GM18502 (cell line): ENCODE data around the gene ZNF598.
"Not testable (repeated sequence)": the region's sequence is repeated elsewhere in the genome, so short reads cannot be mapped to it uniquely, and the experiment has no call there.

ENCODE experiments used
- ATAC-seq: cut with Tn5 transposase; IDR thresholded peaks from one replicate; pipeline ENCODE4 v1.9.1; 2021; ENCODE audit warnings: mild to moderate bottlenecking; ENCODE audit not compliant: unreplicated experiment, poor library complexity

ZNF598 gene

DNA sequence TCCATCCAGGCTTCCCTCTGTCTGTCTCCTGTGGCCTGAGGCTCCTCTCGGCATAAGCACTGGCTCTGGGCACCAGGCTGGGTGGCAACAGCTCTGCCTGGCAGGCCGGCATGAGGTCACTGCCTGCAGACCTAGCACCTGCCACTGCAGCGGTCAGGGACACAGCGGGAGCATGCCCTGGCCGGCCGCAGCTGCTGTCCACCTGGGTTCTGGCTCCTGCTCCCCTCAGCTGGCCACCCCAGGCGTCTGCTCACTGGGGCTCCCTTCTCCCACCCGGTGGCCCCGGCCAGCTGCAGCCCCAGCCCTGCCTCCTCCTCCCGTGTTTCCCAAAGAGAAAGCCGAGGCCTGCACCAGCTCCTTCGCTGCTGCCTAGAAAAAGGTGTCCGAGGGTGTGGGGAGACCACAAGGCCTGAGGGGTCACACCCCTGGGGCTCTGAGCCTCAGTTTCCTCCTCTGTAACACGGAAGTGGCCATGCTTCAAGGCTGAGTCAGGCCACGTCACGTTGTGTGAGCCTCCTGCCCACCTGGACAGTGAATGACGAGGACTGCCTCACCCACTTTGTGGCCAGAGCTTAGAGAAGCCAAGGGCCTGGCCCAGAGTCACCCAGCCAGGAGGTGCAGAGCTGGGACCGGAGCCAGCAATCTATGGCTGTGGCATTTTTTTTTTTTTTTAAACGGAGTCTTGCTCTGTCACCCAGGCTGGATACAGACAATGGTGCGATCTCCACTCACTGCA is 31.3 kb upstream of the ZNF598 start:
- ATAC-seq = no peak

DNA sequence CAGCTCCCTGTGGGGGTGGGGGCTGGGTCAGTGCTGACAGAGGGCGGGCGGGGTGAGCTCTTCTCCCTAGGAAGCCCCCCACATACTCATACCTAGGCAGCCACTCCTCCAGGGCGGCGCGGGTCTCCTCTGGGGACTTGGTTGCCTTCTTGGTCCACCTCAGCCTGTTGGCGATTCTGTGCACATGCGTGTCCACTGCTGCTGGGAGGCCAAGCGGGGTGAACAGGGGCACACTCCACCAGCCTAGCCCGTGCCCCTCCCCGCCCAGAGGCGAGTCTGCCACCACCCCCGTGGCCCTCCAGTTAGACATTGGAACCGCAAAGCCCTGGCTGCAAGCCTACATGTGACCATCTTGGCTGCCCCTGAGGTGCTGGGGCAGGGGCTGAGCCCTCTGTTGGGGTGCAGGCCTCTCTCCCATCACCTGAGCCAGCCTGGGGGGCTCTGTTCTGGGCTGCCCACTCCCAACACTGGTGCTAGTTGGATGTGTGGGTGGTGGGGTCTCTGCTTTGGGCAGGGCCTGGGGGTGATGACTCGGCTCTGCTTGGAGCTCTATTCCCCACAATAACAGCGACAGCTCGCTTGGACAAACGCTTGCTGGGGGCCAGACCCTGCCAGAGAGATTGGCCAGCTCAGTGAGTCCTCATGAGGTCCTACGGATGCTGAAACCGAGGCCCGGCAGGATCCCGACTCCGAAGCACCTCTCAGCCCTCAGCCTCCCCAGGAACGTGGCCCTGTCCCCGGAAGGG is 30.6 kb upstream of the ZNF598 start:
- no peak for ATAC-seq

DNA sequence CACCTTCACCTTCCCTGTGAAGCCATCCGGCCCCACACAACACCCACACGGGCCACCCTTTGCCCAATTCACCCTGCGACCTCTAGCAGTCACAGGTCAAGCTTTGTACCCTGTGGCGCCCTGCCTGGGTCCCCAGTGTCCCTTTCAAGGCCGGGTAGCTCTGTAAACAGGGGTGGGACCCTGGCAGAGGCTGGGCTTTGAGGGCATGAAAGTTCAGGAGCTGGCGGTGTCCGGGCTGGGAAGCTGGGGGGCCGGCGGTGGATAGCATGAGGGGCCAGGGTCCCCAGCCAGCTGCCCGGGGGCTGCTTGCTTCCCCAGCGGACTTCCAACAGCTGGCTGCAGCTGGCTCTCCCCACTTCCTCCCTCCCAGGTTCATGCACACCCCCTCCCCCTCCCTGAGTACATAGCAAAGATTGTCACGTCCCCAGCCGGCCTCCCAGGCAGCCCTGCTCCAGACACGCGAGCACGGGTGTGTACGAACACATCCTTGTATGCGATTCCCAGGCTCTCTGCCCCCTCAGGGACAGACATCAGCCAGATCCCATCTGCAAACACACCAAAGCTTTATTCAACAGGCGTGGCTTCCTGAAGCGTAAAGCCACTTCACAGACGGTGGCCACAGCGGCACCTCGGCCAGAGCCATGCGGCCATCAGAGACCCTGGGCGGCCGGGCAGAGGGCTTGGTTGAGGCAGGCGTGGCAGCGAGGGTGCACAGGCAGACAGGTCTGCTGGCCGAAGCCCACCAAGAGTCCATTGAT is 29.8 kb upstream of the ZNF598 start:
- no peak for ATAC-seq

DNA sequence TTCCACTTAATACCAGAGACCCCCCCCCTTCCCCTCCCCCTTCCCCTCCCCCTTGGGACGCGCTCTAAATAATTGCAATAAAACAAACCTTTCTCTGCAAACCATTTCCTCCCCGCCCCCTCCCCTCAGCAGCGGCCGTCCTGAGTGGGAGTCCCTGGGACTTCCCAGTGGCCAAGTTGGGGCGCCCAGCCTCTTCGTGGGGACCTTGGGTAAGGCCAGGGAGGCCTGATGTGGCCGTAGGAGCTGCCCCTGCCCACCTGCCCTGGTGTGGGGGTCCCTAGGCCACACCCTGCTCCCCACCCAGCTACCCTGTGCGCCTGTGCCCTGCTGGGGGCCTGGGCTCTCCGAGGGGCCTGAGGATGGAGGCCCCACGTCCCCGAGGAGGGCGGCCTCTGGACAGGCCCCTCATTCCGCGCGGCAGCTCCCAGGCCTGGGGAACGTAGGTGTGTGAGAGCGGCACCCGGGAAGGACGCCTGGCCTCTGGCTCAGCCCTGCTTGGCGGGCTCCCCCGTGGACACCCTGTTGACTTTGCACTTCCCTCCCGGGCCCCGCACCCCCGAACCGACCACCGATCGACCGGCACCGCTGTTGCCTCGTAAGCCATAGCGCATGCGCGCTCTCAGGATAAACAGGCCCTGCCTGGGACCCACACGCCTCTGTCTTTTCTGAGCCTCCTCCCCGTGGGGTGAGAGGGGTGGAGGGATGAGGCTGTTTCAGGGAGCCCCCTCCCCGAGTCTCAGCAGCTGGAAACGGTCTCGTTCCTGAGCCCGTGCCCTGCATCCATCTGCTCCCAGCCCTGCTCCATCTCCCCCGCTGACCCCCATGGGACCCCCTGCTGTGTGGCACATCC is 29.0 kb upstream of the ZNF598 start:
- ATAC-seq = no peak

DNA sequence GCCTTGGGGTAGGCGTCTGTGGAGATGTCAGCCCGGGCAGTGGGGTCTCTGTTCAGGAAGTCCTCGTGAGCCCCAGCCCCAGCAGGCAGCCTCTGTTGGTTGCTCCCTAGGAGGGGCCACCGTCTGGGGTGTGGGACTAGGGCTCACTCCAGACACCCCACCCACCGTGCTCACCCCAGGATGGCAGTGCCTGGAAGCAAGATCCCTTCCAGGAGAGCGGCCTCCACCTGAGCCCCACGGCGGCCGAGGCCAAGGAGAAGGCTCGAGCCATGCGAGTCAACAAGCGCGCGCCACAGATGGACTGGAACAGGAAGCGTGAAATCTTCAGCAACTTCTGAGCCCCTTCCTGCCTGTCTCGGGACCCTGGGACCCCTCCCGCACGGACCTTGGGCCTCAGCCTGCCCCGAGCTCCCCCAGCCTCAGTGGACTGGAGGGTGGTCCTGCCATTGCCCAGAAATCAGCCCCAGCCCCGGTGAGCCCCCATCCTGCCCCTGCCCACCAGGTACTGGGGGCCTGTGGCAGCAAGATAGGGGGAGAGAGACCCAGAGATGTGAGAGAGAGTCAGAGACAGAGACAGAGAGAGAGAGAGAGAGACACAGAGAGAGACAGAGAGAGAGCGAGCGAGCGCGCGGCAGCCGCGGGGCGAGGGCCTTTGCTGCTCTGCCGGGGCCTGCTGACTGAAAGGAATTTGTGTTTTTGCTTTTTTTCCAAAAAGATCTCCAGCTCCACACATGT is 28.2 kb upstream of the ZNF598 start:
- no peak for ATAC-seq

DNA sequence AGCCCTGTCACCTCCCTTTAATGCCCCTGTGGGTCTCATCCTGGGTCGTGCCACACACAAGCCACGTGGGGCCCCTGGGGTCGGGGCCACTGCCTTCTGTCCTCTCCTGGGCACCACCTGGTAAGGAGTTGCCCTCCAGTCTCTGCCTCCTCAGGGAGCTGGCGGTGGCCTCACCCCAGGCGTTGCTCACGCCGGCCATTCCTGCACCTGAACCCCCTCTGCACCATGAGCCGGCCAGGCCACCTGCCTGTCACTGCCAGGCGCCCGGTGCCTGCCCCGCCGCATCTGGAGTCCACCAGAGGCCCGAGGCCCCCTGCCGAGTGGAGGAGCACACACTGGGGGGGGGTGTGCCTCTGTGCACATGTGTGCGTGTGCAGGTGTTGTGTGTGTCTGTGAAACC is 27.5 kb upstream of the ZNF598 start:
- ATAC-seq = no peak

DNA sequence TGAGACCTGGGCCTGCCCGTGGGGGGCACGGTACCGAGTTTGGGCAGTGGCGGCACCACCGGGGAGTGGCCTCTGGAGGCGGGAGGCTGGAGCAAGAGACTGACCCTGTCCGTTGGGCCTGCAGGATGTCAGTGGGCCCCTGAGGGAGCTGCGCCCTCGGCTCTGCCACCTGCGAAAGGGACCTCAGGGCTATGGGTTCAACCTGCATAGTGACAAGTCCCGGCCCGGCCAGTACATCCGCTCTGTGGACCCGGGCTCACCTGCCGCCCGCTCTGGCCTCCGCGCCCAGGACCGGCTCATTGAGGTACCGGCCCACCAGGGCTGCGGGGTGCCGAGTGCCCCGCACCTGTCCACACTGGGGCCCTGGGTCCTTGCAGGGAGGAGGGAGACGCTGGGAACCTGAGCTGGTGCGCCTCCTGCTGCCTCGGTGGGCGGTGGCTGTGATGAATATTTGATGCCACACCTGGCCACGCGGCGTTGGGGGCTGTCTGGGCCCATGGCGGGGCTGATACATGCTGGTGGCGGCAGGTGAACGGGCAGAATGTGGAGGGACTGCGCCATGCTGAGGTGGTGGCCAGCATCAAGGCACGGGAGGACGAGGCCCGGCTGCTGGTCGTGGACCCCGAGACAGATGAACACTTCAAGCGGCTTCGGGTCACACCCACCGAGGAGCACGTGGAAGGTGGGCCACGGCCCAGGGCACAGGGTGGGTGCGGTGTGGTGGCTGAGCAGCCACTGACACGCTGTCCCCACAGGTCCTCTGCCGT is 26.8 kb upstream of the ZNF598 start:
- no peak for ATAC-seq

DNA sequence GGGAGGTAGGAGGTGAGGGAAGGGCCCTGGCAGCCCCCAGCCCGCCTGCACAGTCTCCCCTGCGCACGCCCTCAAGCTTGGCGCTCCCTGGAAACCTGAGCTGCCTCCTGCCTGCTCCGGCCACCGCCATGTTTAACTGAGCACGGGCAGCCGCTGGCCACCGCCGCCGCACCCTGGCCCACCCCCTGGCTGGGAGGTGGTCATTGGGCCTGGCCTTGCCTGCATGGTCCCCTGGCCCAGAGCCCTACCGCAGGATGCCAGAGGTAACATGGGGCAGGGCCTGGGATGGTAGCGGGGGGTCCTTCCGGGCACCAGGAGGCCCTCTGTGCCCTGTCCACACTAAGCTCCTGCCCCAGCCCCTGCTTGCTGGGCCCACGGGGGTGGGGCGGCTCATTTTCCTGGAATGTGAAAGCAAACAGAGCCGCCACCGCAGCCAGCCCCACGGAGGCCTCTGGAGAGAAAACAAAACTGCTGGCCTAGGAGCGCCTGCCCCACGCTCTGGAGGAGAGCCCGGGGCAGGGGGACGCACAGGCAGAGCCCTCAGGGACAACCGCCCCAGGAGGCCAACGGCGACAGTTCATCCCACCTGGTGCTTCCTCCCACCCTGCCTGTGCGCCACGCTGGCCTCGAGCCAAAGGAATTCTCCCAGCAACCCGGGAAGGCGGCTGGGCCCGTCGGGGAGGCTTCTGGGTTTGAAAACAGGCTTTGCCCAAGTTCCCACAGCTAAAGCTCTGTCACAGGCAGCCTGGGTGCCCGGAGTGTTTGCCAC is 26.0 kb upstream of the ZNF598 start:
- no peak for ATAC-seq

DNA sequence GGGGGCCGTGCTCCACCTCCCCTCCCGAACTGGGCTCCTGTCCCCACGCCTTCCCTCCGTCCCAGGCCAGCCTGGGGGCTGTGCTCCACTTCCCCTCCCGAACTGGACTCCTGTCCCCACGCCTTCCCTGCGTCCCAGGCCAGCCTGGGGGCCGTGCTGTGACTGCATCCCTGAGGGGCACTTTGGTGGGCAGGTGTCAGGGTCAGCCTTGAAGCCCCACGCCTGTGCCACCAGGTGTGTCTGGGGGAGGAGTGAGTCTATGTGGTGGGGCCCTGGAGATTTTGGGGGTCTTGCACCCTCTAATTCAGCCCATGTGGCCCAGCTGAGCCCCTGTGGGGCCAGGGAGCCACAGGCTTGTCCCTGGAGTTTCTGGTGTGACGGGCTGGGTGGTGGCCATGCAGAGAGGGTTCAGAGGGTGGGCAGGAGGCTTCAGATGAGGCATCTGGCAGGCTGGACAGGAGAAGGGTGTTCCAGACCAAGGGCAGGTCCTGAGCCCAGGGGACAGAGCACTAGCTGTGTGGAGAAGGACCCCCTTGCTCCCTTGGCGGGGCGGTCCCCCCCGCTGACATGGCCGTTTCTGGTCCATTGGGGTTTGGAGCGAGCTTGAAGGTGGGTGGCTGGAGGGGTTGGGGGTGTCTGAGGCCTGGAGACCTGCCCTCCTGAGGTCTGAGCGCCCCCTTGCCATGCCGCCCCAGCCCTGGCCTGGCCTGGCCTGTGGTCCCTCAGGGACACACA is 25.2 kb upstream of the ZNF598 start:
- ATAC-seq = no peak

DNA sequence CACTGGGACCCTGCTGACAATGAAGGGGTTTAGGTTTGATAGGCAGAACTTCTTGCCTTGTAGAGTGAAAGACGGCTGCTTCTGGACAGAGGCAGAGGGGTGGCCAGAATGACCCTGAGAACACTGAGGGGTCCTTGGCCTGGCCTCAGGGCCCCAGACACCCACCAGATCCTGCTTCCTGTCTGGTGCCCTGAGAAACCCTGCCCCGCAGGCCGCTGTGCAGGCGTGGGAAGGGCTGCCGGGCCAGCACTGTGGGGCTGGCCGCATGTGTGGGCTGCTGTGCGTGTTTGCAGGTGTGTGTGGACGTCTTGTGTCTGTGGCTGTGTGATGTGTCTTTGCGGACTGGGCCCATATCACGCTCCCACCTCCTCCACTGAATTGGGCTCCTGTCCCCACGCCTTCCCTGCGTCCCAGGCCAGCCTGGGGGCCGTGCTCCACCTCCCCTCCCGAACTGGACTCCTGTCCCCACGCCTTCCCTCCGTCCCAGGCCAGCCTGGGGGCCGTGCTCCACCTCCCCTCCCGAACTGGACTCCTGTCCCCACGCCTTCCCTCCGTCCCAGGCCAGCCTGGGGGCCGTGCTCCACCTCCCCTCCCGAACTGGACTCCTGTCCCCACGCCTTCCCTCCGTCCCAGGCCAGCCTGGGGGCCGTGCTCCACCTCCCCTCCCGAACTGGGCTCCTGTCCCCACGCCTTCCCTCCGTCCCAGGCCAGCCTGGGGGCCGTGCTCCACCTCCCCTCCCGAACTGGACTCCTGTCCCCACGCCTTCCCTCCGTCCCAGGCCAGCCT is 24.5 kb upstream of the ZNF598 start:
- not testable (repeated sequence) for ATAC-seq

DNA sequence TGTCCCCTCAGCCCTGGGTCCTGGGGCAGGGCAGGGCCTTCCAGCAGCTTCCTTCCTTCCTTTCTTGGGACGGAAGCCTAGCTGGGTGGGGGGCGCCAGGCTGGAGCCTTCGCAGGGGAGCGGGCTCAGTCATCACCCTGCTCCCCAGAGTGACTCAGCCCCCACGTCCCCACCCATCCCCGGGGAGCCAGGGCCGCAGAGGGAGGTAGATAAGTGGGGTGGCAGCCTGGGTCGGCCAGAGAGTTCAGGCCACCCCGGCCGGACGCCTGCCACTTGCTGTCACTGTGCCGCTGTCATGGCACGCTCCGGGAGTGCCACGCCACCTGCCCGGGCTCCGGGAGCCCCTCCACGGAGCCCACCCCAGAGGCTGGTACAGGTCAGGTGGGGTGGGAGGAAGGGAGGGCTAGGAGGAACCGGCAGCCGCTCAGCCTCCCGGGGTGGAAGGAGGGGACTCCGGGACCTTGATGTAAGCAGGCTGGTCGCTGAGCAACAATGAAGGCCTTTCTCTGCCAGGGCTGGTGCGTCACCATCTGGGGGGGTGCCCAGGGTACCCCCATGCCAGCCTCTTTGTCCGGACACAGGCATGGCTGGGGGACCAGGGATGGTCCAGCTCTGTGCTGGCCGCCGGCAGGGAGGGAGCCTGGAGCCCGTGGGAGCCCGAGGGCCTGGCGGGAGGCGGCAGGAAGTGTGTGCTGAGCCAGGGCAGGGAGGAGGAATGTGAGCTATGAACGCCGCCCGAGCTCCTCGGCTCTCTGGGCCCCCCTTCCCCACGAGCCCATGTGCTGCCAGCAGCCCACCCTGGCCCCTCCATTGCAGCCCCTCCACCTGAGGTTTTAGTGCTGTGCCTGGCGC is 23.7 kb upstream of the ZNF598 start:
- no peak for ATAC-seq

DNA sequence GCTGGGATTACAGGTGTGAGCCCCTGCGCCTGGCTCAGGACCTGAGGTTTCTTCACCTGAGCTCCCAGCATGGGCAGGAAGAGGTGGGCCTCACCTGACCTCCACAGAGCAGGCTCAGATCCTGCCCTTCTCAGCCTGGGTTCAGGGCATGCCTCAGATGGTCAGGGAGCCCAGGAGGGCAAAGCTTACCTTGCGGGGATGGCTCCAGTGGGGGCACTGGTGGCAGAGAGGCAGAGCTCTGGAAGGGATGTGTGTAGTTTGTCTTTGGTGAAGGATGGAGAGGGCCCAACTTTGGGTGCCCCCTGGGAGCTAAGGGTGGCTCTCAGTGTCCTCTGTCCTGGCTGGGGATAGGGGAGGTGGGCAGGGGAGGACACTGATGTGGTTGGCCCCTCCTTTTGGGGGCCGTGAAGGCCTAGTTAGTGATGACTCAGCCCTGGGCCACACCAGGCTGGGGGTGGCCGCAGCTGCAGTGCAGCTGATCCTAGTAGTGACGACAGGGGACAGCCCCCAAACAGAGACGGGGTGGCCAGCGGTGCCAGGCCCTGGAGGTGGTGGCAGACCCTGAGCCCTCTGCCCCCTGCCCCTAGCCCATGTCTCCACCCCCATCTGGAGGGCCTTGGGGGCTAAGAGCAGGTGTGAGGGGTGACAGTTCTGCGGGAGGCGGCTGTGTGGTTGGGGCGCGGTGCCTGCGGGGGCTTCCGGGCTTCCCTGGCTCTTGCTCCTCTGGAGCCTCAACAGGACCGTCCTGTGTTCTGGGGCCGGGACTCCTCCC is 22.9 kb upstream of the ZNF598 start:
- no peak for ATAC-seq

DNA sequence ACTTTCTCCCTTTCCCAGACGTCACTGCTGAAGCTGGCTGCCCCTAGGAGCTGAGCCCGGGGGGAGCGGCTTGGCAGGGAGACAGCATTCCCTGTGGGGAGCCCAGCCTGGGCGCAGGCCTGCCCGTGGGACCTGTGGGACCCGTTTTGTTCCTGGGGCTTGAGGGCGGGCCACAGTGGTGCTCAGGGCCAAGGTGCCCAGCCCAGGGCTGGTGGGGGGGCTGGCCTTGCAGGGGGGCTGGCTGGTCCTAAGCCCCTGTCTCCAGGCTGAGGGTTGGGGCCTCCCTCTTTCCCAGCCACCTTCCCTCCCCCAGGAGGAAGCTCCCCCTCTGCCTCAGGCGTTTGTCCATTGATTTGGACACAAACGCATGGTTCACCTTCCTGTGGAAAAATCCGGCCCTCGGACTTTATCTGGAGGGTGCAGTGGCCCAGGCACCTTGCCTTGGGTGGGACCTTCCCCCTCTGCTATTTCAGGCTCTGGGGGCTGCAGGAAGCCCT is 21.5 kb upstream of the ZNF598 start:
- ATAC-seq = no peak

DNA sequence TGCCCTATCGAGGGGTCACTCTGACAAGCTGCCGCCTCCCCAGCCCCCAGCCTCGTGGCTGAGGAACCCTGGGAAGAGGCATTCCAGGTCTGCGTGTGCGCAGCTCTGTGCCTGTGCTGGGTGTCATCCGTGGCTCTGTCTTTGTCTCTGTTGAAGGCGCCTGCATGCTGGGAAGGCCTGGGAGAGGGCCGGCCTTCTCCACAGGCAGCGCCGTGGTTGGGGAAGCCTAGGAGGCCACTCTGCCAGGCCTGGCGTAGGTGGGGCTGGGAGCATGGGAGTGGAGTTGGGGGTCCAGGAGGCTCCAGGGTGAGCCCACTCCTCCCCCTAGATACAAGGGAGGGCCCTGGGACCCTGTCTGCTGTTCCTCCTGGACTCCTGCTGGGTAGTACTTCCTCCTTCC is 20.4 kb upstream of the ZNF598 start:
- no peak for ATAC-seq

DNA sequence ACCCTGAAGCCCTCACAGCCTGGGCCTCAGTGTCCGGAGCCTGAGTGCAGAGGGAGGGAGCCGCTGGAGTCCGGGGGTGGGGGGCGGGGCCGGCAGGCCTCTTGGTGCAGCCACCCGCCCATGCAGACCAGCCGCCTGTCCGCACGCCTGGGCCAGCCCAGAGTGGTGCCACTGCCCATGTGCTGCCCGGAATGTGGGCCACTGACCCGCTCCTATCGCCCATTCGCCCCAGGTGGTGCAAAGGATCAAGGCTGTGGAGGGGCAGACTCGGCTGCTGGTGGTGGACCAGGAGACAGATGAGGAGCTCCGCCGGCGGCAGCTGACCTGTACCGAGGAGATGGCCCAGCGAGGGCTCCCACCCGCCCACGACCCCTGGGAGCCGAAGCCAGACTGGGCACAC is 19.7 kb upstream of the ZNF598 start:
- no peak for ATAC-seq
